GM12878 (cell line): ENCODE results near the gene MYO3B. TPM values are rescaled to one million over a fixed set of nuclear protein-coding genes. Genes with fewer than 3 reads are reported as not detected.

Experiments used
- ATAC-seq: fragments of 200-7000 bp; cut with Tn5 transposase; 3 replicates; pipeline ENCODE4 v1.9.1; 2020; ENCODE audit warnings: mild to moderate bottlenecking, moderate library complexity
- BruUV-seq: library from RNA; stranded (reverse); fragments of 400-500 nt; replicated peaks from 2 replicates; lab custom pipeline; 2021; lab: Mats Ljungman, UMichigan
- CTCF ChIA-PET: fragments of 300-600 bp; sonication (Branson Sonifier 250); formaldehyde crosslinking; extraction: SDS; loops from one replicate; lab custom pipeline; 2021; ENCODE audit warnings: inconsistent platforms; lab: Yijun Ruan, JAX
- POLR2A ChIA-PET: fragments of 350-600 bp; formaldehyde crosslinking; extraction: SDS; loops from one replicate; lab custom pipeline; 2021; ENCODE audit warnings: inconsistent platforms; lab: Charles Lee
- RAD21 ChIA-PET: fragments of 300-600 bp; sonication (Branson Sonifier 250); formaldehyde crosslinking; loops from one replicate; lab custom pipeline; 2023; ENCODE audit warnings: antibody characterized with exemption; ENCODE audit not compliant: unreplicated experiment; lab: Charles Lee
- SMC1A ChIA-PET: fragments of 300-600 bp; sonication (Branson Sonifier 250); formaldehyde crosslinking; loops from one replicate; lab custom pipeline; 2023; ENCODE audit not compliant: unreplicated experiment, uncharacterized antibody; lab: Charles Lee
- DNase-seq: peaks from one replicate; pipeline ENCODE4 v3.0.0-alpha.2; 2011; ENCODE audit warnings: low read depth, low spot score
- FAIRE-seq: peaks from 3 replicates; lab custom pipeline; 2011; peaks lifted over from hg19 to GRCh38; lab: Jason Lieb, UNC
- H2AFZ ChIP-seq: 2 replicates; pipeline ENCODE4 v1.6.0; 2011; ENCODE audit warnings: low read depth, low read length, control low read depth; ENCODE audit not compliant: control insufficient read depth
- H3K27ac ChIP-seq: 2 replicates; pipeline ENCODE4 v1.5.1; 2011; ENCODE audit warnings: control low read depth; ENCODE audit not compliant: control insufficient read depth, insufficient read depth
- H3K27me3 ChIP-seq, 2 experiments: replicated peaks in 1 of 2; 2 replicates each; pipeline versions ENCODE4 v1.6.0 to v1.6.1; 2011; ENCODE audit warnings: low read length in 1 of 2; ENCODE audit not compliant: control insufficient read depth in 2 of 2, insufficient read depth in 2 of 2
- H3K36me3 ChIP-seq, 2 experiments: 2 replicates each; pipeline ENCODE4 v1.5.1; 2011; ENCODE audit warnings: low read length in 1 of 2; ENCODE audit not compliant: control insufficient read depth in 2 of 2, insufficient read depth in 2 of 2
- H3K4me1 ChIP-seq: 2 replicates; pipeline ENCODE4 v1.6.1; 2011; ENCODE audit warnings: mild to moderate bottlenecking, low read length, moderate library complexity, mixed read lengths; ENCODE audit not compliant: control insufficient read depth, insufficient read depth
- H3K4me2 ChIP-seq: 2 replicates; pipeline ENCODE4 v1.6.0; 2011; ENCODE audit warnings: control low read depth; ENCODE audit not compliant: control insufficient read depth, insufficient read depth
- H3K4me3 ChIP-seq: fragments of 200-600 bp; sonication (generic); 2 replicates; pipeline ENCODE4 v1.5.1; 2016
- H3K79me2 ChIP-seq: 2 replicates; pipeline ENCODE4 v1.6.0; 2011; ENCODE audit warnings: low read length; ENCODE audit not compliant: control insufficient read depth, insufficient read depth
- H3K9ac ChIP-seq: 2 replicates; pipeline ENCODE4 v1.8.0; 2011; ENCODE audit warnings: low read length, control low read depth, mixed read lengths; ENCODE audit not compliant: control insufficient read depth, insufficient read depth
- H3K9me3 ChIP-seq: replicated peaks from 3 replicates; pipeline ENCODE4 v1.5.1; 2011; ENCODE audit warnings: mild to moderate bottlenecking, low read length; ENCODE audit not compliant: control insufficient read depth, insufficient read depth
- H4K20me1 ChIP-seq: 2 replicates; pipeline ENCODE4 v1.6.0; 2011; ENCODE audit not compliant: control insufficient read depth, insufficient read depth
- CBX3 ChIP-seq: fragments of 200-600 bp; sonication (generic); IDR thresholded peaks from 2 replicates; pipeline ENCODE4 v1.6.1; 2016; ENCODE audit warnings: low read depth, borderline replicate concordance
- PRDM15 ChIP-seq: fragments of 450-650 bp; formaldehyde crosslinking; IDR thresholded peaks from 2 replicates; pipeline ENCODE4 v1.4.0; 2020; ENCODE audit warnings: mild to moderate bottlenecking, moderate library complexity
- STAT1 ChIP-seq: fragments of 450-650 bp; conservative IDR thresholded peaks from 2 replicates; pipeline ENCODE4 v1.6.1; 2014; ENCODE audit warnings: antibody characterized with exemption, mild to moderate bottlenecking
- WGBS: methylation state at CpG from one replicate; pipeline ENCODE4 v1.1.6; 2016; ENCODE audit warnings: low lambda C conversion rate; ENCODE audit not compliant: insufficient replicate concordance, insufficient coverage; ENCODE audit errors: missing lambda C conversion rate; 5-methylcytosine and 5-hydroxymethylcytosine counted together
- in situ Hi-C: fragments of 300-500 bp; cut with MboI; formaldehyde crosslinking; loops from 9 replicates; pipeline ENCODE4 v1.14.3; 2018; ENCODE audit warnings: mixed read lengths
- intact Hi-C: fragments of 100-400 bp; cut with micrococcal nuclease; formaldehyde crosslinking; loops from one replicate; pipeline ENCODE4 v1.14.2; 2022; ENCODE audit not compliant: unreplicated experiment
- polyA plus RNA-seq, 11 experiments: library from polyadenylated mRNA; depleted of rRNA in 4 of 11; unstranded in 6 of 11; stranded (reverse) in 5 of 11; fragments of >200 nt; fragmentation: Nextera tagmentation in 4 of 11; fragmentation: Illumina TruSeq in 1 of 11; extraction: Ambion mirVana in 4 of 11; extraction: Trizol in 1 of 11; gene quantifications; 1 replicate in 1 of 11; 2 replicates in 10 of 11; pipeline versions ENCODE4 v1.2.1 to v1.2.3, GENCODE V29; 2011 to 2016; ENCODE audit warnings: inconsistent platforms in 2 of 11, missing spikeins in 2 of 11, low read depth in 1 of 11
- total RNA-seq, 4 experiments: library from RNA; depleted of rRNA in 3 of 4; stranded (reverse); fragments of >200 nt in 3 of 4; fragmentation: Illumina TruSeq in 1 of 4; extraction: Trizol in 1 of 4; gene quantifications; 2 replicates each; pipeline versions ENCODE4 v1.2.1 to v1.2.3, GENCODE V29; 2013 to 2021

MYO3B gene
- total and polyA plus RNA-seq, 10 of the 15 experiments (the other 5 are each of a cell fraction or from before 2014, with no cell fraction given) = 1.1 to 7.1 (median 2.1) TPM

GRCh38 chr2:170446078-170446477, 268.1 kb downstream of the MYO3B start:
- SMC1A ChIA-PET = interaction anchor here (1.2 kb wide), 1 partner anchor 16 kb away, joined by 3 read pairs; no protein-coding TSS in a partner anchor
- no peak overlapping the region for H2AFZ ChIP-seq
- no peak overlapping the region for H3K4me2 ChIP-seq
- 36% methylated on average over 3 of the region's 3 CpGs for WGBS
- TF ChIP-seq CBX3 (no peak), STAT1 (no peak), PRDM15 (no peak)
- CTCF ChIA-PET = interaction anchor here (1.2 kb wide), 1 partner anchor 11 kb away, joined by 3 read pairs; no protein-coding TSS in a partner anchor
- H4K20me1 ChIP-seq = no peaks in the 10 kb centered on the region
- H3K79me2 ChIP-seq = no peaks in the 10 kb centered on the region
- no peak overlapping the region for H3K4me3 ChIP-seq
- H3K27me3 ChIP-seq = no peaks in the 10 kb centered on the region
- ATAC-seq (no peak), DNase-seq (no peak), FAIRE-seq (no peak)
- H3K4me1 ChIP-seq = no peaks in the 10 kb centered on the region
- intact Hi-C loops = no loop called here
- POLR2A ChIA-PET = interaction anchor here (0.6 kb wide), 1 partner anchor 21 kb away, joined by 7 read pairs; no protein-coding TSS in a partner anchor
- no peak overlapping the region for H3K27ac ChIP-seq
- no peak overlapping the region for H3K9ac ChIP-seq
- no TSS peak for BruUV-seq
- RAD21 ChIA-PET = no interaction called here
- no peaks in the 10 kb centered on the region for H3K9me3 ChIP-seq
- in situ Hi-C loops = no loop called here
- no peaks in the 10 kb centered on the region for H3K36me3 ChIP-seq
